OCI-LY7 (cell line): Measurements from ENCODE around the gene ITGB4.

ENCODE experiments used
- EZH2phosphoT487 ChIP-seq: fragments of 200-600 bp; sonication (generic); IDR thresholded peaks from 2 replicates; pipeline ENCODE4 v1.6.1; 2018; ENCODE audit warnings: low read depth, borderline replicate concordance, mild to moderate bottlenecking, mixed run types, antibody characterized with exemption, low read length, moderate library complexity, mixed read lengths
- TF ChIP-seq, protein P1 (sequence below): fragments of 200-600 bp; sonication (generic); conservative IDR thresholded peaks from 2 replicates; pipeline ENCODE4 v1.5.1; 2014; ENCODE audit warnings: mild to moderate bottlenecking, antibody characterized with exemption, low read length, moderate library complexity, mixed read lengths

DNA sequence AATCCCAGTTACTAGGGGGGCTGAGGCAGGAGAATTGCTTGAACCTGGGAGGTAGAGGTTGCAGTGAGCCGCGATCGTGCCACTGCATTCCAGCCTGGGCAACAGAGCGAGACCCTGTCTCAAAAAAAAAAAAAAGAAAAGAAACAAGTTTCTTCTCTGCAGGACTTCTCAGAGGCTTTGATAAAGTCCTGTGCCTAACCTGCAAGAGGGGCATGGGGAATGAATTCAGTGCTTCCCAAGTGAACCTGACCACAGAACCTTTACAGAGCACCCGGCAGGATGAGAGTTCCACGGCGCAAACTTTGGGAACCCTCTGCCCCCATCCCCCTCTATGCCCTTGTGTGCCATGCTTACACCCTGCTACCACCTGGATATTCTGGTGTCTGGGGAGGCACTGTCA, 17.9 kb downstream of the ITGB4 start:
- no peak for TF ChIP-seq EZH2phosphoT487
- TF ChIP-seq, protein P1, sequence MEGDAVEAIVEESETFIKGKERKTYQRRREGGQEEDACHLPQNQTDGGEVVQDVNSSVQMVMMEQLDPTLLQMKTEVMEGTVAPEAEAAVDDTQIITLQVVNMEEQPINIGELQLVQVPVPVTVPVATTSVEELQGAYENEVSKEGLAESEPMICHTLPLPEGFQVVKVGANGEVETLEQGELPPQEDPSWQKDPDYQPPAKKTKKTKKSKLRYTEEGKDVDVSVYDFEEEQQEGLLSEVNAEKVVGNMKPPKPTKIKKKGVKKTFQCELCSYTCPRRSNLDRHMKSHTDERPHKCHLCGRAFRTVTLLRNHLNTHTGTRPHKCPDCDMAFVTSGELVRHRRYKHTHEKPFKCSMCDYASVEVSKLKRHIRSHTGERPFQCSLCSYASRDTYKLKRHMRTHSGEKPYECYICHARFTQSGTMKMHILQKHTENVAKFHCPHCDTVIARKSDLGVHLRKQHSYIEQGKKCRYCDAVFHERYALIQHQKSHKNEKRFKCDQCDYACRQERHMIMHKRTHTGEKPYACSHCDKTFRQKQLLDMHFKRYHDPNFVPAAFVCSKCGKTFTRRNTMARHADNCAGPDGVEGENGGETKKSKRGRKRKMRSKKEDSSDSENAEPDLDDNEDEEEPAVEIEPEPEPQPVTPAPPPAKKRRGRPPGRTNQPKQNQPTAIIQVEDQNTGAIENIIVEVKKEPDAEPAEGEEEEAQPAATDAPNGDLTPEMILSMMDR, result no peak
